Measurements from ENCODE around the gene FGF21.
"Not testable (repeated sequence)": the region's sequence is repeated elsewhere in the genome, so short reads cannot be mapped to it uniquely, and the experiment has no call there.

The FGF21 gene

DNA sequence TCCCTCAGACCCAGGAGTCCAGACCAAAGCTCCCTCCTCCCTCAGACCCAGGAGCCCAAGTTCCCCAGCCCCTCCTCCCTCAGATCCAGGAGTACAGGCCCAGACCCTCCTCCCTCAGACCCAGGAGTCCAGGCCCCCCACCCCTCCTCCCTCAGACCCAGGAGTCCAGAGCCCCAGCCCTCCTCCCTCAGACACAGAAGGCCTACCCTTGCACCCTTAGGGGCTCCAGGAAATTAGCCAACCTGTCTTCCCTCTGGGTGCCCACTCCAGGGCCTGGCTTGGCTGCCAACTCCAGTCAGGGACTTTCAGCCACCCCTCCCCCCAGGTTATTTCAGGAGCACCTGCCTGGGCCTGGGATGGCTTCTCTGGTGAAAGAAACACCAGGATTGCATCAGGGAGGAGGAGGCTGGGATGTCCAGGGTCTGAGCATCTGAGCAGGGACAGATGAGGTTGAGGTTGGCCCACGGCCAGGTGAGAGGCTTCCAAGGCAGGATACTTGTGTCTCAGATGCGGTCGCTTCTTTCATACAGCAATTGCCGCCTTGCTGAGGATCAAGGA, at the start of gene FGF21:
TSS of gene FGF21 (plus strand) at position 441 of the 558 bp plus-strand sequence. CDS start 713 bp downstream, outside the sequence.
- DNase-seq, result no peak

DNA sequence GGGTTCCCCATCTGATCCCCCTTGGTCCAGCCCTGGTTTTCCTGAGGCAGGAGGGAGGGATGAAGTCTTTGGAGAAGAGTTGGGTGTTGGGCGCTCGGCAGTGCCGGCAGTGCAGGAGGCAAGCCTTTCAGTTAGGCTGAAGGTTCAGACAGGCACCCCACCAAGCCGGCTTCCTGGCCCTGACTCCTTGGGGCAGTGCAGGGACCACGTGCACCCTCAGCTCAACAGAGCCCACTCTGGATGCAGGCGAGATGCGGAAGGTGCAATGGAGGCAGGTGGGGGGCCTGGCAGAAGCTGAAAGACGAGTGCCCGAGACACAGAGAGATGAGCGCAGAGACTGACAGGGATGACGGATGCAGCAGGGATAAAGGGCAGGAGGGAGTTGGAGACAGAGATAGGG, 46.9 kb upstream of the FGF21 start:
- DNase-seq, result no peak

- DNase-seq, result no peak
These were observed 44.1 kb upstream of the FGF21 start for GRCh38 chr19:48711106-48711662.

DNA sequence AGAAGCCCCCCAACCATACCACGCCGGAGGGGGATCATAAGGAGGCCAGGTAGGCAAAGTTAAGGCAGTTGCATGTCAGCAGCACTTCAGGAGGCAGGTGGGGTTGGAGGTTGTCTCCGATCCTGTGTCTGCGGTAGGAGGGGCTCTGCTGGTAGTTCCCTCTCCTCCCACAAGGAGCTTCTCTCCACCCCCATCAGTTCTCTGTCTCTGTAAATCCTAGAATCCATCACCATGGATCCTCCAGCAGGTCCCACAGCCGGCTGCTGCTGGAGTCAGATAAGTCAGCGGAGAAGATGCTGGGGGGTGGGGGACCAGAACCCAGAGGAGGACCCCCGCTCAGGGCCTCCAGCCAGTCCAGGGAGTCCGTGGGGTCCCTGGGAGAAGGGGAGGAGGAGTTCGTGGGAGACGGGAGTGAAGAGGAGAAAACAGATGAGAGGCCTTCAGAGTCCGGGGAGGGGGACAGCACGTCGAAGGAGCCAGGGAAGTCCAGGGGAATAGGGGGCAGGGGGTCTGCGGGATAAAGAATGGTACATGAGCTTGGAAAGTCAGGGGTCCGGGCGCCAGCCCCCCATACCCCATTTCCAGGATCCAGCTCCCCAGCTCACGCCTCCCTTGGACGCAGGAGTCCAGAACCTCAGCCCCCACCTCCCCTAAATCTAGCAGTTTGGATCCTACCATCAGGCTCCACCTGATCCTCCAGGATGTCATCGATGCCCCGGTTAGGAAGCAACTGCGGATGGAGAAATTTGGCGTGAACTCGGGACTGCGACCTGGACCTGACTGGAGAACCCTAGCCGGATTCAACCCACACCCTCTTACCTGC, 42.1 kb upstream of the FGF21 start:
- DNase-seq, result no peak

GRCh38 chr19:48713864-48714755, 41.2 kb upstream of the FGF21 start:
- peak; percentile 97 for DNase-seq

GRCh38 chr19:48714759-48715675, 40.3 kb upstream of the FGF21 start:
- no peak for DNase-seq

DNA sequence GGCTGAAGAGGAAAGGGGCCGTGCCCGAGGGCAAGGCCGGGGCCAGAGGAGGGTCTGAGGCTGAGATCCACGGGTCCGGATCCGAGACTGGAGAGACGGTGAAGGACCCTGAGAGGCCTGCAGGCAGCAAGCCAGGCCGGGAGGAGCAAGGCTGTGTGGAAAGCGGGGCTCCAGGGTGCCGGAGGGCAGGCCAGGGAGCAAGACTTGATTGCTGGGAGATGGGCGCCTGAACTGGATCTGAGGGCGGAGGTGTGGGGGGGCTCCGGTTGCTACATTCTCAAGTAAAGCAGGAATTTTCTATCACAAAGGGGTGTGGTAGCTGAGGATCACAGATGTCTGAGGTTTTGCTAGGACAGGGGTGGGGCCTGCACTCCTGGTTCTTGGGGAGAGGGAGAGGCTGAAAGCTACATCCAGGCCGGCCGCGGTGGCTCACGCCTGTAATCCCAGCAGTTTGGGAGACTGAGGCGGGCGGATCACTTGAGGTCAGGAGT, 39.6 kb upstream of the FGF21 start:
- no peak for DNase-seq

- DNase-seq, result no peak
These were observed 38.6 kb upstream of the FGF21 start for GRCh38 chr19:48716562-48717291.

- DNase-seq, result not testable (repeated sequence)
These were observed 37.2 kb upstream of the FGF21 start for GRCh38 chr19:48718106-48718505.

DNA sequence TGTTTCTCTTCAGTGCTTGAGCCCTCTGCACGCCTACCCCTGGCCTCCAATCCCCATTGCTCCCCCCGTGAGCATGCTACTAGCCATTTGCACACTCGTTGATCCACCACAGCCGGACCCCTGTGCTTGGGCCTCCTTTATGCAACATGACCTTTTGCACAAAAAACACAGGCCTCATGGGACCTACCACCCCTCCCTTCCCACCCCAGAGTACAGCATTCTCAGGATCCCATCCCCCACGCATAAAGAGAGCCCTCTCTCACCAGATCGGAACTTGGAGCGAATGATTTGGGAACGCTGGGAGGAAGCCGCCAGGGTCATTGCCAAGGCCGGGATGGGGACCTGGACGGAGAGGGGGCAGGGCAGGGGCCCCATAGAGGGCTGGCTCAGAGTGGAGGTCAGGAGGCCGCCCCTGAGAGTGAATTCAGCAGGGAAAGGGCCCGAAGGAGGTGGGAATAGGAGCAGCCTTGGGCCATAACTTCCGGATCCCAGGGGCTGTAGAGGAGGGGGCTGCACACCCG, 36.6 kb upstream of the FGF21 start:
- DNase-seq, result no peak

- DNase-seq, result no peak
These were observed 35.8 kb upstream of the FGF21 start, which contains the start of gene MAMSTR for GRCh38 chr19:48719263-48720171. TSS of gene MAMSTR (minus strand) at chr19:48719725. CDS start at chr19:48719031, 694 bp downstream.

DNA sequence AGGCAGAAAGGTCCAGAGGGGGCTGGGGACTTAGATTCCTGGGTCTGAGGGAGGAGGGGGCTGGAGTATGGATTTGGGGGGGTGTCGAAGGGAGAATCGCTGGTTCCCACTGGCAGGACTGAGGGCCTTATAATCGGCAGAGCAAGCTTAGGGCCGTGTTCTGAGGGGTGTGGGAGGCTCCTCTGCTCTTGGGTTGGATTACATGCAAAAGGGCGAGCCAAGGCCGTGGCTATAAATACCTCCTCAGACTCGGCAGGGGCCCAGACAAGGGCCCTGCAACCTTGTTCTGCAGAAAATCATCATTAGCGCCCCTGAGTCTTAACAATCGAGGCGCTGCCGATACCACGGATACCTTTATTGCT, 35.1 kb upstream of the FGF21 start:
- no peak for DNase-seq

DNA sequence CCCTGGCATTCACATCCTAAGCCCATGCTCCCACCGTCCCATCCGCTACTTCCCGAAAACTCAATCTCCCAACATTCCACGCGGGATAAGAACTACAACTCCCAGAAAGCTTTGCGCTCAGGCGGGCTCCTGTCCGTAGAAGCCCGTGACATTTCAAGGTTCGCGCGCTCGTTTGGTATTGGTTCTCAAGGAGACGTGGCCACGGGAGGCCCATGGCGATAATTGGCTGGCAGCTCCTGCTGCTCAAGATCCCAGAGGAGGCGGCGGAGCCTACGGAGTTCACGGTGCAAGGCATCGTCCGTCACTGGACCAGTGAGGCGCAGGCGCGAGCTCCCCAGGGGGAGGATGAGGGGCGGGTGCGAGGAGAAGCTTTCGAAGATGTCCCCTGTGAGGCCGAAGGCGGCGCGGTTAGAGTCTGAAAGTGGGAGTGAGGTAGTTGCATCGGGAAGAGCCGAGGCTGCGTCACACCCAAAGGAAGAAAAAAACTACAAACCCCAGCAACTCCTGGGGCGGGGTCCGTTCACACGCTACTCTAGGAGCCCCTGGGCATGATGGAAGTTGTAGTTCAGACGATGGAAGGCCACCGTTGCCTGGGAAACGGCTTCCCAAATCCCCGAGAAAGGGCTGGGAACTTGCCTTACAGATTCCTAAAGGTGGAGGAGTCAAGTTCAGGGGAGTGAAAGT, 34.6 kb upstream of the FGF21 start:
- peak; percentile 92 for DNase-seq

DNA sequence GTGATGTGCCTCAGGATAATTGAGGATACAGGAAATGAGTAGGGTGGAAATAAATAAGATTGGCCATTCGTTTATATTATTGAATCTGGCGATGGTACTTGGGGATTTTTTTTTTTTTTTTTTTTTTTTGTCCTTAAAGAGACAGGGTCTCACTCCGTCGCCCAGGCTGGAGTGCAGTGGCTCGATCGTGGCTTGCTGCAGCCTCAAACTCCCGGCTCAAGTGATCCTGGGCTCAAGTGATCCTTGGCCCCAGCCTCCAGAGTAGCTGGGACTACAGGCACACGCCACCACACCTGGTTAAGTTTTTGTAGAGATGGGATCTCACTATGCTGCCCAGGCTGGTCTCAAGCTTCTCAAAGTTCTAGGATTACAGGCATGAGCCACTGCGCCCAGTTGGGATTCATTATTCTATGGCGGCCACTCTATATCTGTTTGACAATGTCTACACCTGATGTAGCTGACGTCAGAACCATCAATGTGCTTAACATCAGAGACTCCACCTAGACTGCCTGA, 33.1 kb upstream of the FGF21 start:
- no peak for DNase-seq

DNA sequence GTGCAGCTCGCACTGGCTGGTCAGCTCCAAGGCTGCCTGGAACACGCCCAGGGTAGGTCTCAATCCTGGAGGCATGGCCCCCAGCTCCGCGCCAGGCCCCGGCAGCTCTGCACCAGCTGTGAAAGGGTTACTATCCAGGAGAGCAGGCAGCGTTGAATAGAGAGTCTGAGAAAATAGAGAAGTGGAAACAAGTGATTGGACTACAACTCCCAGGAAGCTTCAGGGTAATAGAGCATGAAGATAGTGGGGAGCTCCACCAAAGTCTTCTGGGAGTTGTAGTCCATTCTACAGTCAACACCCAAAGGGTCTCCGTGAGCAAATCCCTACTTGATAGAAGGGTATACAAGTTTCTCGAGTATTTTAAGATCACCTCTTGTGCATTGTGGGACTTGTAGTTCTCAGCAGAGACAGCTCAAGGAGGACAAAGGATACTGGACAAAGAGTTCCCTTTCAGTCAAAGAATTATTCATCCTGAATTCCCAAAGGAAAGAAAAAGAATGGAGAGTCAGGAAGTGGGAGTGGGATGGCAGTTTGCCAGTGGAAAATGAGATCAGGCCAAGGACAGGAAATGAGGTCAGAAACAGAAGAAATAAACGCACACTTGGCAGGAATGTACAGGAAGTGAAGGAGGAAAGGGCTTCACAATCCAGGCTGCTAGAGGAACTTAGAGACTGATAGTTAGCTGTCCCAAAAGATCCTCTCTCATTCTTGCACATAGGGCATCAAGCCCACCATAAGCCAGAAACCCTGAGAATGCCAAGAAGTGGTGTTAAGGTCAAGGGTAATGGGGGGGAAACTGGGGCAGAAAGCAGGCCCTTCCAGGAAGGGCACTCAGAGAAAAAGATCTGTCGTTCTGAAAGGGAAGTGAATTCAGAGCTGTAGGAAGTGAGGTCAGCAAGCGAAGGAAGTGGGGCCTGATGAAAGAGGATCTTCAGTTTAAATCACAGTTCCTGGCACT, 30.2 kb upstream of the FGF21 start:
- no peak for DNase-seq

DNA sequence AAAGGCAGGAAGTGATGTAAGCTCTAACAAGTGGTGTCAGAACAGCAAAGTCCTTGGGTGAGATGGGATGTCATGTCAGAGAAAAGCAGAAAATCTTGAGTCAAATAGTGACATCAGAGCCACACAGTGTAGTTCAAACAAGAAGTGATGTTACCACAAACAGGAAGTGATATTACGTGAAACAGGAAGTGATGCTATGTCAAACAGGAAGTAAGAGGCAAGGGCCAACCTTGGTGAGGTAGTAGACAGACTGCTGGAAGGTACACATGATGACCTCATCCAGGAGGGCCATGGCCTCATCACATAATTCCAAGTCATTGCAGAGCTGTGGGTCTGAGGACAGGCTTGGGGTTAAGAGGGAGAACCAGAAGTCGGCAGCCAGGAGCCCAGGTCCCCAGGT, 28.8 kb upstream of the FGF21 start:
- no peak for DNase-seq

GRCh38 chr19:48728911-48729664, 26.2 kb upstream of the FGF21 start:
- DNase-seq, result no peak

Measured in activated naive CD4-positive, alpha-beta T cell treated with anti-CD3 and anti-CD28 coated beads, Interleukin-2, amount 50 U/mL, for 16 hours (primary cell).